ENCODE results near the gene ISLR. TPM values are rescaled to one million over a fixed set of nuclear protein-coding genes. Genes with fewer than 3 reads are reported as not detected.

ISLR gene
- total and polyA plus RNA-seq, 9 of the 15 experiments (the other 6 are each of a cell fraction or from before 2014, with no cell fraction given): not detected

DNA sequence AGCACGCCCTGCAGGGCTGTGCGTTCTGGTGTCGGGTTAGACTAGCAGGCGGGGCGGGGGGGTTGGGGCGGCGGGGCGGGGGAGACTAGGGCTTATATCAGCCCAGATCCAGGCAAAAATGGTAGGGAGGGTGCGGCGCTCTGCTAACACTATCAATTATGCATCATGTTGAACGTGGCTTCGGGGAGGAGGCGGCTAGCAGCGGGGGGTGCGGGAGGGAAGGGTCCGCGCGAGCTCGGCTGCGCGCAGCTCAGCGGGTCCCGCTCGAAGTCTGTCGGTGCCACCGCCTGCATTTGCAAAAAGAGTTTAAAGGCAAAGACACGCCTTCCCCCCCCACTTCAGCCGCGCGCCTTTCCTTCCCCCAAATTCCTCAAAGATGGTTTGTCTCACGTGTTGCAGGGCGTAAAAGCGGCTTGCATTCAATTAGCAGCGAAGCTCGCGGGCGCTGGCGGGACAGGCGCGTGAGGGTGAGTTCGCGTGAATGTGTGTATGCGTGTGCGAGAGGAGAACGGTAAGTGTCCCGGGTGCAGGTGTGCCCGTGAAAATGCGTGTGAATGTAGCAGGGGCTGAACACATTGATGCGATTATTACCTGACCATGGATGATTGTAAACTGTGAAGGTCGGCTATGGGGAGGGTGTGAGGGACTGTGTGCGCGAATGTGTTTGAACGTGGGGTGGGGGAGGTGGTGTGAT lies 43.2 kb upstream of the ISLR start, which contains the start of gene ISLR2:
TSS of gene ISLR2 (plus strand) at position 432 of the 694 bp plus-strand sequence. CDS start 2,169 bp downstream, outside the sequence.
- no peaks in the 10 kb centered on the region; the same call in 1 of the 2 replicates for H4K20me1 ChIP-seq (replicated peaks; ENCODE audit: control insufficient read depth, insufficient read depth, low read length)
- no peak within 1 kb of the TSS for H3K4me3 ChIP-seq
- H2AFZ ChIP-seq (ENCODE audit: low read depth, low read length): no peak within 1 kb of the TSS
- no peaks in the 10 kb centered on the region for H3K9me3 ChIP-seq (replicated peaks; ENCODE audit: control insufficient read depth, insufficient read depth, low read depth, low read length)
- CTCF ChIA-PET (ENCODE audit: low intra/inter-chr PET ratio): interaction anchor here (0.6 to 6.2 kb wide), 2 partner anchors 182 to 191 kb away, joined by 3 to 37 read pairs; no protein-coding TSS in a partner anchor
- FAIRE-seq: no peak
- intact Hi-C loops (cut with micrococcal nuclease) (no loop called here), in situ Hi-C loops (cut with MboI) (loop anchor here (25.0 kb wide), 1 partner anchor 1157 kb away; the partner anchor contains the start of gene GOLGA6D)
- peaks cover 38 to 53% of the 10 kb centered on the region in 2 experiments for H3K27me3 ChIP-seq (ENCODE audit: control insufficient read depth in 2 of 2, insufficient read depth in 2 of 2, low read length in 2 of 2)
- no peaks in the 10 kb centered on the region for H3K36me3 ChIP-seq (ENCODE audit: control insufficient read depth, insufficient read depth, low read length)
- no TSS peak for BruUV-seq (replicated peaks)
- TF ChIP-seq, protein P1, sequence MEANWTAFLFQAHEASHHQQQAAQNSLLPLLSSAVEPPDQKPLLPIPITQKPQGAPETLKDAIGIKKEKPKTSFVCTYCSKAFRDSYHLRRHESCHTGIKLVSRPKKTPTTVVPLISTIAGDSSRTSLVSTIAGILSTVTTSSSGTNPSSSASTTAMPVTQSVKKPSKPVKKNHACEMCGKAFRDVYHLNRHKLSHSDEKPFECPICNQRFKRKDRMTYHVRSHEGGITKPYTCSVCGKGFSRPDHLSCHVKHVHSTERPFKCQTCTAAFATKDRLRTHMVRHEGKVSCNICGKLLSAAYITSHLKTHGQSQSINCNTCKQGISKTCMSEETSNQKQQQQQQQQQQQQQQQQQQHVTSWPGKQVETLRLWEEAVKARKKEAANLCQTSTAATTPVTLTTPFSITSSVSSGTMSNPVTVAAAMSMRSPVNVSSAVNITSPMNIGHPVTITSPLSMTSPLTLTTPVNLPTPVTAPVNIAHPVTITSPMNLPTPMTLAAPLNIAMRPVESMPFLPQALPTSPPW (CRISPR knock-in tag; IDR thresholded peaks at IDR 0.05): peak; percentile 45
- TF ChIP-seq NFIC (IDR thresholded peaks at IDR 0.05): no peak
- peaks cover 0 to 28% of the 10 kb centered on the region in 2 experiments; a peak in 2 of 5 replicates for H3K4me1 ChIP-seq (replicated peaks in 1 of 2; ENCODE audit: control insufficient read depth in 2 of 2, insufficient read depth in 2 of 2, low read length in 2 of 2)
- no peak within 1 kb of the TSS for H3K9ac ChIP-seq (ENCODE audit: insufficient read depth in 1 of 2, low read depth in 2 of 2, low read length in 2 of 2)
- 2% methylated on average over 31 of the region's 53 CpGs for WGBS (ENCODE audit: insufficient coverage, low coverage, missing lambda C conversion rate)
- POLR2A ChIA-PET: no interaction called here
- no peak for ATAC-seq
- no peak within 1 kb of the TSS for H3K27ac ChIP-seq (ENCODE audit: extremely low read depth, low read depth, low read length)
- no peak within 1 kb of the TSS for H3K4me2 ChIP-seq (ENCODE audit: insufficient read depth, low read length)
- no peaks in the 10 kb centered on the region for H3K9me1 ChIP-seq (ENCODE audit: control insufficient read depth, insufficient read depth, low read length)
- H3K79me2 ChIP-seq (ENCODE audit: control insufficient read depth, insufficient read depth, low read length): no peaks in the 10 kb centered on the region
- DNase-seq (ENCODE audit: extremely low read depth in 1 of 4, low spot score in 3 of 4): peak in 2 of 4 experiments; percentile 43 to 45
